Right atrium auricular region (tissue), 2 donors: ENCODE data around the gene NDUFA13. TPM values are rescaled to one million over a fixed set of nuclear protein-coding genes. Genes with fewer than 3 reads are reported as not detected.

ENCODE experiments used
- DNase-seq: peaks from one replicate; pipeline ENCODE4 v3.0.0-alpha.2; 2019; ENCODE audit warnings: low spot score
- H3K27ac ChIP-seq, 2 donors: fragments of 200-600 bp; sonication (generic); 1 replicate in 1 of 2; 2 replicates in 1 of 2; pipeline ENCODE4 v1.5.1; 2016 to 2019
- H3K27me3 ChIP-seq, 2 donors: fragments of 200-600 bp; sonication (generic); one replicate each; pipeline versions ENCODE4 v1.5.1 to v1.6.0; 2017 to 2019
- H3K36me3 ChIP-seq: fragments of 200-600 bp; sonication (generic); one replicate; pipeline ENCODE4 v1.5.1; 2016
- H3K4me1 ChIP-seq, 2 donors: fragments of 200-600 bp; sonication (generic); one replicate each; pipeline versions ENCODE4 v1.5.1 to v1.6.0; 2017 to 2019
- H3K4me3 ChIP-seq, 2 donors: fragments of 200-600 bp; sonication (generic); 1 replicate in 1 of 2; 2 replicates in 1 of 2; pipeline ENCODE4 v1.5.1; 2017 to 2019; ENCODE audit warnings: mild to moderate bottlenecking in 1 of 2, moderate library complexity in 1 of 2
- H3K9me3 ChIP-seq, 2 donors: fragments of 200-600 bp; sonication (generic); one replicate each; pipeline ENCODE4 v1.5.1; 2019
- total RNA-seq, 2 donors: library from RNA; depleted of rRNA; stranded (reverse); fragments of >200 nt; gene quantifications; one replicate each; pipeline ENCODE4 v1.1.0, GENCODE V29; 2016
- TF ChIP-seq, protein P1 (sequence below), 2 donors: fragments of 200-600 bp; sonication (generic); IDR thresholded peaks; one replicate each; pipeline ENCODE4 v1.5.1; 2019; ENCODE audit warnings: antibody characterized with exemption in 2 of 2

Gene NDUFA13
- total RNA-seq, 2 donors from 2014 or later: 59.3 to 198 TPM

- TF ChIP-seq, protein P1, sequence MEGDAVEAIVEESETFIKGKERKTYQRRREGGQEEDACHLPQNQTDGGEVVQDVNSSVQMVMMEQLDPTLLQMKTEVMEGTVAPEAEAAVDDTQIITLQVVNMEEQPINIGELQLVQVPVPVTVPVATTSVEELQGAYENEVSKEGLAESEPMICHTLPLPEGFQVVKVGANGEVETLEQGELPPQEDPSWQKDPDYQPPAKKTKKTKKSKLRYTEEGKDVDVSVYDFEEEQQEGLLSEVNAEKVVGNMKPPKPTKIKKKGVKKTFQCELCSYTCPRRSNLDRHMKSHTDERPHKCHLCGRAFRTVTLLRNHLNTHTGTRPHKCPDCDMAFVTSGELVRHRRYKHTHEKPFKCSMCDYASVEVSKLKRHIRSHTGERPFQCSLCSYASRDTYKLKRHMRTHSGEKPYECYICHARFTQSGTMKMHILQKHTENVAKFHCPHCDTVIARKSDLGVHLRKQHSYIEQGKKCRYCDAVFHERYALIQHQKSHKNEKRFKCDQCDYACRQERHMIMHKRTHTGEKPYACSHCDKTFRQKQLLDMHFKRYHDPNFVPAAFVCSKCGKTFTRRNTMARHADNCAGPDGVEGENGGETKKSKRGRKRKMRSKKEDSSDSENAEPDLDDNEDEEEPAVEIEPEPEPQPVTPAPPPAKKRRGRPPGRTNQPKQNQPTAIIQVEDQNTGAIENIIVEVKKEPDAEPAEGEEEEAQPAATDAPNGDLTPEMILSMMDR (IDR thresholded peaks at IDR 0.05): no peak
- H3K4me1 ChIP-seq: peaks cover 0 to 48% of the 10 kb centered on the region in 2 donors
- DNase-seq: no peak
- H3K9me3 ChIP-seq: no peaks in the 10 kb centered on the region
- no peaks in the 10 kb centered on the region for H3K36me3 ChIP-seq
- H3K27ac ChIP-seq: no peak overlapping the region
- H3K4me3 ChIP-seq: no peak overlapping the region
- H3K27me3 ChIP-seq: peaks cover 11 to 19% of the 10 kb centered on the region in 2 donors
Measured at GRCh38 chr19:19542507-19542906, 26.5 kb downstream of the NDUFA13 start.

GRCh38 chr19:19543101-19543500 is 27.1 kb downstream of the NDUFA13 start:
- peaks cover 11 to 19% of the 10 kb centered on the region in 2 donors for H3K27me3 ChIP-seq
- H3K36me3 ChIP-seq: no peaks in the 10 kb centered on the region

GRCh38 chr19:19543640-19544039 is 27.6 kb downstream of the NDUFA13 start:
- H3K36me3 ChIP-seq: no peaks in the 10 kb centered on the region
- H3K27ac ChIP-seq: no peak overlapping the region
- TF ChIP-seq, protein P1 (IDR thresholded peaks at IDR 0.05): no peak
- peaks cover 0 to 47% of the 10 kb centered on the region in 2 donors for H3K4me1 ChIP-seq
- no peak for DNase-seq
- H3K27me3 ChIP-seq: peaks cover 11 to 19% of the 10 kb centered on the region in 2 donors
- H3K9me3 ChIP-seq: no peaks in the 10 kb centered on the region
- no peak overlapping the region for H3K4me3 ChIP-seq

More at GRCh38 chr19:19543101-19543500, 27.1 kb downstream of the NDUFA13 start:
- no peak overlapping the region for H3K4me3 ChIP-seq
- H3K4me1 ChIP-seq: peaks cover 0 to 48% of the 10 kb centered on the region in 2 donors
- no peak overlapping the region for H3K27ac ChIP-seq
- TF ChIP-seq, protein P1 (IDR thresholded peaks at IDR 0.05): no peak
- no peak for DNase-seq
- H3K9me3 ChIP-seq: no peaks in the 10 kb centered on the region

GRCh38 chr19:19544257-19544953 is 28.4 kb downstream of the NDUFA13 start:
- TF ChIP-seq, protein P1 (IDR thresholded peaks at IDR 0.05): no peak
- Histone ChIP-seq H3K27ac (no peak overlapping the region), H3K4me1 (peaks cover 0 to 41% of the 10 kb centered on the region in 2 donors), H3K4me3 (no peak overlapping the region), H3K27me3 (peaks cover 11 to 19% of the 10 kb centered on the region in 2 donors), H3K9me3 (no peaks in the 10 kb centered on the region), H3K36me3 (no peaks in the 10 kb centered on the region)
- no peak for DNase-seq

GRCh38 chr19:19544954-19545591 is 29.0 kb downstream of the NDUFA13 start:
- Histone ChIP-seq H3K27ac (no peak overlapping the region), H3K36me3 (no peaks in the 10 kb centered on the region), H3K4me3 (no peak overlapping the region), H3K9me3 (no peaks in the 10 kb centered on the region), H3K4me1 (peaks cover 0 to 39% of the 10 kb centered on the region in 2 donors), H3K27me3 (peaks cover 9 to 19% of the 10 kb centered on the region in 2 donors)
- TF ChIP-seq, protein P1 (IDR thresholded peaks at IDR 0.05): no peak
- DNase-seq: no peak
